Forelimb muscle (tissue), 1 donor: ENCODE data around the gene FRMPD1. TPM values are rescaled to one million over a fixed set of nuclear protein-coding genes. Genes with fewer than 3 reads are reported as not detected.
A peak's percentile ranks its signal among the peaks of the same experiment; 100 is the strongest.
"Not testable (repeated sequence)": the region's sequence is repeated elsewhere in the genome, so short reads cannot be mapped to it uniquely, and the experiment has no call there.

Source experiments
- DNase-seq: peaks from one replicate; pipeline ENCODE4 v3.0.0-alpha.2; 2013; ENCODE audit warnings: low read depth
- polyA plus RNA-seq: library from polyadenylated mRNA; unstranded; fragments of 120-200 nt; gene quantifications from one replicate; pipeline ENCODE4 v1.2.1, GENCODE V29; 2013; ENCODE audit not compliant: insufficient read length

The FRMPD1 gene, protein sequence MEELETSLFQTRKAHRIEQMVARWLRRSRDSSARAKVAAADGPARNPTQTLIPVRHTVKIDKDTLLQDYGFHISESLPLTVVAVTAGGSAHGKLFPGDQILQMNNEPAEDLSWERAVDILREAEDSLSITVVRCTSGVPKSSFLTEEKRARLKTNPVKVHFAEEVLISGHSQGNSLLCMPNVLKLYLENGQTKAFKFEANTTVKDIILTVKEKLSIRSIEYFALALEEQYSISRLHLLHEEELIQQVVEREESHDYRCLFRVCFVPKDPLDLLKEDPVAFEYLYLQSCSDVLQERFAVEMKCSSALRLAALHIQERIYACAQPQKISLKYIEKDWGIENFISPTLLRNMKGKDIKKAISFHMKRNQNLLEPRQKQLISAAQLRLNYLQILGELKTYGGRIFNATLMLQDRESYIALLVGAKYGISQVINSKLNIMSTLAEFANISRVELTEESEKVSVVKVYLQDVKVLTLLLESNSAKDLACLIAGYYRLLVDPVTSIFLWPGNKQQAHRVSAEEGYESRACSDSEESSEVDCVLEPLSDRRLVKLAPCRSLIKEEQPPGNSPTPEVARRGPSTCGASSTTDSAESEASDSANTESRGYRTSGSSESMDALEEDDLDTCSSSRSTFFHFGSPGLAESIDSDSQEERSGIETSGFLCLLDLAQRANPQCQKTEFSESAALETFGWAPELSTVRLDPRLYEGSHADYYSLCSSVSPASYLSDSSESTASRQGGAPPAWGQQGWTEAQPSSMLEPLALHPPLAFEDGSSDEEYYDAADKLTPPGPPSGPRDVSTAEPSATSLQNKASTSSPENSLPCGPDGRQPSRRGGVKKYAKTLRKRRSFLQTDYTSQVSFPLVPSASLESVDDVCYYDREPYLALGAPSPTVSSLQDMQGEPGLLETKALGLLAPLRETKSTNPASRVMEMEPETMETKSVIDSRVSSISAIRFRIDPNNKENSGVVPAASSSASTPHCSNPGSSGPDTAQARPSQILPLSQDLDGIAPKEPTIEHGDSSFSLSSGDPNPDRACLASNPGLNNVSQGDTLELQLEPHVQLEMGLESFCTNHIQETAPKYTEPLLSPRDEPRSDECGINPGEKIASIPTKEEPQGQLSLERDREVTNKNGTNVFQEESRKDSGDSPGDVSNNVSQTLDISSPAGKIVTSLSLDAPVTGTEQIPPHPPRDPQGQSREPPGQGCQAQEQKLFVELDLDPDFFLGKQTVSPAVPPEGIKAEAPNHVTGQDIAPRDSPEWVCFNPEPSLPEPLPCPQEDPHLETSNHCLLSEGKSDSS (N-terminal part only)
- polyA plus RNA-seq = 12.5 TPM

- peak; percentile 39 for DNase-seq
Observed at GRCh38 chr9:37650873-37651768, at the start of gene FRMPD1. FRMPD1 (plus strand) TSS chr9:37650954; CDS start chr9:37692642, 41,688 bp downstream.

- DNase-seq = not testable (repeated sequence)
Observed at GRCh38 chr9:37602061-37602460, 48.7 kb upstream of the FRMPD1 start.

- no peak for DNase-seq
Observed at GRCh38 chr9:37602817-37603216, 47.9 kb upstream of the FRMPD1 start.

DNA sequence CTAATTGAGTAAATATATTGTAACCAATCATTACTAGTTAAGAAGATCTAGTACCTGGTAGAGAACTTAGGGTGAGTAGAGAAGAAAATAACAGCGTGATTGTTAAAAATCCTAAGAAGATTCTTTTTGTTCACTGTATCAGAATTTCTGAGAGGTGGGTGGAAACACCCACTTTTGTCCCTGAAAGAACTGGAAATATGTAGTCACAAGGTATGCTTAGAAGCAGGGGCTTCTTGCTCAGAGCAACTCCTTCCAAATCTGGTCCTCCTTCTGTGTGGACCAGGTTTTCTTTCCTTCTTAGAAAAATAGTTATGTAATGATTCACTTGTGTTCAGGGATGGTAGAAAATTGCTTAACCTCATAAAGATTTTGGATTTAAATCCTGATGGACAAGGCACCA is 46.5 kb upstream of the FRMPD1 start:
- no peak for DNase-seq

GRCh38 chr9:37608250-37608649 is 42.5 kb upstream of the FRMPD1 start:
- DNase-seq = no peak

DNA sequence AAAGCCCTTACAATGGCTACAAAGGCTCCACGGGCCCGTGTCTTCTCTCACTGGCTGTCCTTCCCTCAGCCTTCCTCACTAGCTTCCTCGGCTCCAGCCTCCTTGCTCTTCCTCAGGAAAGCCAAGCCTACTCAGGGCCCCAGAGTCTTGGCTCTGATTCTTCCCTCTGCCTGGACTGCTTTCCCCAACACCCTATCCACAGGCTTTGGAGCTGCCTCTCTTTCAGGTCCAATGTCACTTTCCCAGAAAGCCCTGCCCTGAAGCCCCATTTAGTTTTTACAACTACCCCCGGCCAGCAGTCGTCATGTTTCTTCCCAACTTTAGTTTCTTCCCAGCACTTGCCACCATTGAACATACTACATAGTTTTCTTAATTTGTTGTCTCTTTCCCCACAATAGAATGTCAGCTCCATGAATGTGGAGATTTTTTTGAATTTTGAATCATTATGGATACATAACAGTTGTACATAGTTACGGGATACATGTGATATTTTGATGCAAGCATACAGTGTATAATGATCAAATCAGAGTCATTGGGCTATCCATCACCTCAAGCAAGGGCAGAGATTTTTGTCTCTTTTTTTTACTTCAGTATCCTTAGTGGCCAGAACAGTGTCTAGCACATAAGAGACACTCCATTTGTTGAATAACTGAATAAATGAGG is 40.9 kb upstream of the FRMPD1 start:
- no peak for DNase-seq

- no peak for DNase-seq
Observed at GRCh38 chr9:37611014-37611413, 39.7 kb upstream of the FRMPD1 start.

GRCh38 chr9:37611961-37612360 is 38.8 kb upstream of the FRMPD1 start:
- no peak for DNase-seq

- DNase-seq = no peak
Observed at GRCh38 chr9:37617161-37617560, 33.6 kb upstream of the FRMPD1 start.

GRCh38 chr9:37617832-37618231 is 32.9 kb upstream of the FRMPD1 start:
- no peak for DNase-seq

GRCh38 chr9:37618817-37619216 is 31.9 kb upstream of the FRMPD1 start:
- DNase-seq = no peak

DNA sequence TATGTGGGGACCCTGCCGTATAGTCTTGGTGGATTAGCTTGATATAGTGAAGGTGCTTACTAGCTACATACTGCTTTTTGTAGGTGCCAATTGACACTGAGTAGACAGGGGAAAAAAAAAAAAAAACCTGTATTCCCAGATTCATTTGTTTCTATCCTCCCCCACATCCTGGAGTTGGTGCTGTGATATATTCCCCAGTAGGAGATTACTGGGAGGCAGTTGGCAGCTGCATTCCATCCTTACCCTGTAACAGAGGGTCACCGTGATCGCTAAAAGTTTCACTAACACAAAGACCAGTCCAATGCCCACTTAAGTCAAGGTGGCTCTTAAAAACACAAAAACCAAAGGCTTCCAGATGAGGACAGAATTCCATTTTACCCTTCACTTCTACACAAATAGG is 30.9 kb upstream of the FRMPD1 start:
- no peak for DNase-seq

DNA sequence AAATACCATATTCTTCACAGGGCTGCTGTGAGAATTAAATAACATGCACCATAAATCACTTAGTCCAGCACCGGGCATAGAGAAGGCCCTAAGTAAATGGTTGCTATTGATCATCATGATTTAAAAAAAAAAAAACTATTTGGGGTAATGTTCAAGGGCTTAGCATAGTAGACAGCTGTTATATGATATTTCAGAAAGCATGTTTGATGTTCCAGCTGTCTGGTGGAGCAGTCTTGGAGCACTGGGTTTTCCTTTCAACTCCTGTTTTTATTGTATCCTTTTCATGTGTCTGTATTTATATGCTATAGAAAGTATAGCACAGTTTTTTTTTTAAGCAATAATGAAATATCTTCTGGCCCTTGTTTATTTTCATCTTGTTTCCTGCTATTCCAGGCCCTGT is 30.4 kb upstream of the FRMPD1 start:
- DNase-seq = no peak

- no peak for DNase-seq
Observed at GRCh38 chr9:37621273-37622121, 29.3 kb upstream of the FRMPD1 start.

- DNase-seq = no peak
Observed at GRCh38 chr9:37622462-37622861, 28.3 kb upstream of the FRMPD1 start.

GRCh38 chr9:37623267-37623666 is 27.5 kb upstream of the FRMPD1 start:
- DNase-seq = no peak

DNA sequence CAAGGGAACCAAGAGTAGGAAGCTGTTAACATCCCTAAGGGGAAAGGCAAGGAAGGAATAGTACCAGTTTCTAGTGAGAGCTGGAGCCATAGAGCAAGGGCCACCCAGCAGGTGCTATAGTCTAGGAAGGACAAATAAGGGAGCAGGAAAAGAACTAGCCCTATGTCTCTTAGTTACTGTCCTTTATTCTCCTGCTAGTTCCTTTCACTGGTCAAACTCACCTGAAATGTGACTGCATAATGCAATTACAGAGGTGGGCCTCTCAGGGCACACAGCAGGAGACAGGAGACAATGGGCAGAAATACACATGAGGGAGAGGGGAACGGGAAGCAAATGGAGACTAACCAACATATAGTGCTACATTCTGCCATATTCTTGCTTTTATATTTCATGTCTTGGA is 26.7 kb upstream of the FRMPD1 start:
- DNase-seq = no peak

GRCh38 chr9:37625036-37625757 is 25.6 kb upstream of the FRMPD1 start:
- DNase-seq = no peak

DNA sequence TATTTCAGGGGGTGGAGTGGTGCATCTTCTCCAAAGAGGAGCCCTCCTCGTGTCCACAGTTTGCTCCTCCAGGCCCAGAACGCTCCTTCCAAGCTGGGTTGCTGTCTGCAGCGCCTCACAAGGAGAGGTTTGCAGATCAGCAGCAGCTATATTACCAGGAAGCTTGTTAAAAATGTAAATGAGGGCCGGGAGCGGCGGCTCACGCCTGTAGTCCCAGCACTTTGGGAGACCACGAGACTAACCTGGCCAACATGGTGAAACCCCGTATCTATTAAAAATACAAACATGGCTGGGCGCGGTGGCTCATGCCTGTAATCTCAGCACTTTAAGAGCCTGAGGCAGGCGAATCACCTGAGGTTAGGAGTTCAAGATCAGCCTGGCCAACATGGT is 25.0 kb upstream of the FRMPD1 start:
- DNase-seq = no peak
